GM21528 (cell line): ENCODE results near the gene ATXN1L.
"Not testable (repeated sequence)": the region's sequence is repeated elsewhere in the genome, so short reads cannot be mapped to it uniquely, and the experiment has no call there.

Experiments
- ATAC-seq: cut with Tn5 transposase; IDR thresholded peaks from one replicate; pipeline ENCODE4 v1.9.1; 2021; ENCODE audit warnings: mild to moderate bottlenecking, moderate library complexity; ENCODE audit not compliant: unreplicated experiment, low FRiP score

ATXN1L gene, protein sequence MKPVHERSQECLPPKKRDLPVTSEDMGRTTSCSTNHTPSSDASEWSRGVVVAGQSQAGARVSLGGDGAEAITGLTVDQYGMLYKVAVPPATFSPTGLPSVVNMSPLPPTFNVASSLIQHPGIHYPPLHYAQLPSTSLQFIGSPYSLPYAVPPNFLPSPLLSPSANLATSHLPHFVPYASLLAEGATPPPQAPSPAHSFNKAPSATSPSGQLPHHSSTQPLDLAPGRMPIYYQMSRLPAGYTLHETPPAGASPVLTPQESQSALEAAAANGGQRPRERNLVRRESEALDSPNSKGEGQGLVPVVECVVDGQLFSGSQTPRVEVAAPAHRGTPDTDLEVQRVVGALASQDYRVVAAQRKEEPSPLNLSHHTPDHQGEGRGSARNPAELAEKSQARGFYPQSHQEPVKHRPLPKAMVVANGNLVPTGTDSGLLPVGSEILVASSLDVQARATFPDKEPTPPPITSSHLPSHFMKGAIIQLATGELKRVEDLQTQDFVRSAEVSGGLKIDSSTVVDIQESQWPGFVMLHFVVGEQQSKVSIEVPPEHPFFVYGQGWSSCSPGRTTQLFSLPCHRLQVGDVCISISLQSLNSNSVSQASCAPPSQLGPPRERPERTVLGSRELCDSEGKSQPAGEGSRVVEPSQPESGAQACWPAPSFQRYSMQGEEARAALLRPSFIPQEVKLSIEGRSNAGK

DNA sequence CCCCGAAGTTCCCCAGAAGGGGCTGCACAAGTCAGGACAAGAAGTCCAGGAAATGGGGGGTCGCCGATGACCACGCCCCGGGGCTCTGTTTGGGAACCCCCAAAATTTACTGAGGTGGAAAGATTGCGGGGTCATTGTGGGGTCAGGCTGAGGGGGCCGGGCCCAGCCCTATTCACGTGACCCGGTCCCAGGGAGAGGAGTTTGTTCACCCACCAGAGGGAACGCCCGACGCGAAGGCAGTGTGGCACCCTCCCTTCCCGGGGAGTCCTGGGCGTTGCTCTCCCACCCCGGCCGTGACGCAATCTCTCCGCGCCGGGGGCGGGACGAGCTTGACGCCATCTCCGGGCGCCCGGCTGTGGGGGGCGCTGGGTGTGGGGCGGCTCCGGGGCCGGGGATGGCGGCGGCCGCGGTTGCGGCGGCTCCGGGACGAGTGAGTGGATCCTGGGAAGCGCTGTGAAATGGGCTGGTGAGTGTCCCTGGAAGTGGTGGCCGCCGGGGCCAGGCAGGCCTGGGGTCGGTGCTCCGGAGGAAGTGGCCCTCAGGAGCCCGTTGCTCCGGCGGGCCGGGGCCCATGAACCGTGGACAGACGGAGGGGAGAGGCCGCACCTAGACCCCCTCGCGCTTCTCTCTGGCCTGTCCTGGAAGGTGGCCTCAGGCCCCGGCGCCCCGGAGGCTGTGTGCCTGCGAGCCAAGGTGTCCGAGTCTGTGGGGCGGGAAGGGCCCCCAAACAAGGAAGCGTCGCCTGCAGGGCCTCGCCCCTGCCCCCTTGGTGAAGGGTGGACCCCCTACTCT is at the start of gene ATXN1L:
TSS of gene ATXN1L (plus strand) at position 338 of the 792 bp plus-strand sequence. CDS start 3,765 bp downstream, outside the sequence.
- ATAC-seq: peak; percentile 71

DNA sequence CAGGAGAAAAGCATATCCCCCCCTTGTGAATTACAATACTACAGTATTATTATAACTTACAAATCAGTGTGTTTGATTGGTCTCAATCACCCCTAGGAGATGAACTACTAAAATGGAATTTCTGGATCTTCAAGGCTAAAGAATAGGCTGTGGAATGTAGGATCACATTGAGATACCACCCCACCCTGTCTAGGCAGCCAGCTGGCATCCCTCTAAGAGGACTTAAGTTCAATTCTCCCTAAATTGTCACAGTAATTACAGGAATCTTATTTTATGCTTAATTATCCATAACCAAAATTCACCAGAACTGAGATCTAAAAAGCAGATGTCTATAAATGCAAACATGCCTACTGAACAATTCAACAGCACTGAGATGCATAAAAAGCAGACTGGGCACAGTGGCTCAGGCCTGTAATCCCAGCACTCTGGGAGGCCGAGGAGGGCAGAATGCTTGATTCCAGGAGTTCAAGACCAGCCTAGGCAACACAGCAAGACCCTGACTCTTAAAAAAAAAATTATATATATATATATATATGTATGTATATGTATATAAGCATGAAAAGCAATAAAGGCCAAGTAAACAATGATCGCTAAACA is 49.2 kb upstream of the ATXN1L start:
- no peak for ATAC-seq

DNA sequence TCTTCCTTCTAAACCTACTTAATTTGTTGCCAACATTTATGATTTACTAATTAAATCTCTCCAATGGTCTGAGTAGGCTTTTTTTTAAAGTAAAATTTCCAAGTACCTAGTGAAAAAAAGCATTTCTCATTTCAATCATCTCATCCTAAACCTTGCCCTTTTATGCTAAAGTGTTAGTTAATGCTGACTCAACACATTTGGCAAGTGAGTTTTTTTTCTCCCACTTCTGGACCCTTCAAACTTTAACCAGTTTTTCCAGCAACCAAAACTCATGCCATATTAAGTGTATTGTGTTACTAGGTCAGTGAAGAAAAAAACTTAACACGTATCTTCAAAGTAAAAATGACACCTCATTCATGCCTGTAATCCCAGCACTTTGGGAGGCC is 42.5 kb upstream of the ATXN1L start:
- no peak for ATAC-seq

DNA sequence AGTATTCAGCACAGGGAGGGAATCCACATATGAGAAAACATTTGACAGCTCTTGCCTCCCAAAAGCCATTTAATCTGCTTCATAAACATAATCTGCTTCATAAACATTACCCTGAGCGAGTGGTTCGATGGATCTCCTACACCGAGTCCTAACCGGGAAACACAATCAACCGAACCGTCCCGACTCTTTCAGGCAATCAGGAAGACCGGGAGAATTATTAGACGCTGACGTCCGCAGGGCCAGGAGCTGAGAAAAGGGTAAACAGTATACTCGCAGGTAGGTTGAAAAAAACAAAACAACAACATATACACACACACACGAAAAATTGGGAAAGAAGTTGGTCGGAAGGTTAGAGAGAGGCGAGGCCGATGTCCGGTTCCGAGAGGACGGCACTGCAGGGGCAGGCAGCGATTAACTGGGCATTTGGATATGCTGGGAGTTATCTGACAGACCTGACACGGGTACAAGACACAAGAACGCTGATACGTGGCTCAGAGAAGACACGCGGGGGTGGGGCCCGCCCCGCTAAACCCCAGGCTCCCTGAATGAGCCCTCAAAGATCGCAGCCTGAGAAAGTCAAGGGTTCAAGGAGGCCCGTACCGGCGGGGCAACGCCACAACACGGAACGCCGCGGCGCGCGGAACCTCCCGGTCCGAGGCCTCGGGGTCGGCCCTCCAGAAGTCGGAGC is 37.7 kb upstream of the ATXN1L start:
- ATAC-seq: peak; percentile 39

DNA sequence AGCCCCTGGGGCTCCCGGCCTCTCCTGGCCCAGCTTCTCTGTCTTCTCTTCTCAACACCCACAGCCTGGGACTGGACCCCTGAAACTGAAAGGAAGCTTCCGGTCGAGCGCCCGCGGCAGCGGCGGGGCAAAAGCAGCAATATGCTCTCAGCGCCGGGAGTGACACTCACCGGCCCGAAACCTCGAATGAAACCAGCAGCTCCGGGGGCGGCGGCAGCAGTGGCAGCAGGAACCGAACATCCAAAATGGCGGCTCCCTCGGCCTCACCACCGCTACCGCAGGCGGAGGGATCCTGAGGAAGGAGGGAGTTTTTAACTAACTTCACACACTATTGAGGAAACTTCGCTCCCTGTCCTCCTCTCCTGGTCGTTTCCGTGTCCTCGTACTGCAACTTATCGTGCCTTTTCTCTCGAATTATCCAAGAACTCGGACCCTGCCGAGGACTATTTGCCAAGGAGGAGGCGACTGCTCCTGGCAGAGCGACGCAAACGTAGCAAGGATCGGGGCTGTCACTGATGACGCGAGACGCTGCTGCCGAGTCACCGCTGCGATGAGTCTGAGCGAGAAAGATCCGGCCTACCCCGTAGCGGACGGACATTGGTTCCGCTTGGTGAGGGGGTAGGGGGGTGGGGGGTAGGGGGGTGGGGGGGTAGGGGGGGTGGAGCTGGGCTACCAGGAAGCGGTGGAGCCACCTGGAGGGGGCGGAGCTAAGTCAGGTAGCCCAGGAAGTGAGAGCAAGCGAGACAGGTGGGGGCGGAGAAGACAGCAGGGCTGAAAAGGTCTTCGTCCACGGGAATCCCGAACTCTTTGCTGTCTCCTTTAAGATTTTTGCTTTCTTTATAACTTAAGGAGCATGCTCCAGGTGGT is 37.0 kb upstream of the ATXN1L start, which contains the start of gene AP1G1:
TSS of gene AP1G1 (minus strand) at position 242 of the 867 bp plus-strand sequence. CDS start 19,355 bp downstream, outside the sequence.
- ATAC-seq: peak; percentile 77

DNA sequence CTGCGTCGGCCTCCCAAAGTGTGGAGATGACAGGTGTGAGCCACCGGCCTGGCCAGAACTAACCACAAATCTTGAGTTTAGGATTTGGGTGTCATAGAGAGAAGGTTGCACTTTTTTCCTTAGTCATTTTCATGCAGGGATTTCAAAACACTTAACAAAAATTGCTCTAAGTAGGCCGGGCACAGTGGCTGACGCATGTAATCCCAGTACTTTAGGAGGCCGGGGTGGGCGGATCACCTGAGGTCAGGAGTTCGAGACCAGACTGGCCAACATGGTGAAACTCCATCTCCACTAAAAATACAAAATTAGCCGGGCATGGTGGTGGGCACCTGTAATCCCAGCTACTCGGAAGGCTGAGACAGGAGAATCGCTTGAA is 35.6 kb upstream of the ATXN1L start:
- not testable (repeated sequence) for ATAC-seq

DNA sequence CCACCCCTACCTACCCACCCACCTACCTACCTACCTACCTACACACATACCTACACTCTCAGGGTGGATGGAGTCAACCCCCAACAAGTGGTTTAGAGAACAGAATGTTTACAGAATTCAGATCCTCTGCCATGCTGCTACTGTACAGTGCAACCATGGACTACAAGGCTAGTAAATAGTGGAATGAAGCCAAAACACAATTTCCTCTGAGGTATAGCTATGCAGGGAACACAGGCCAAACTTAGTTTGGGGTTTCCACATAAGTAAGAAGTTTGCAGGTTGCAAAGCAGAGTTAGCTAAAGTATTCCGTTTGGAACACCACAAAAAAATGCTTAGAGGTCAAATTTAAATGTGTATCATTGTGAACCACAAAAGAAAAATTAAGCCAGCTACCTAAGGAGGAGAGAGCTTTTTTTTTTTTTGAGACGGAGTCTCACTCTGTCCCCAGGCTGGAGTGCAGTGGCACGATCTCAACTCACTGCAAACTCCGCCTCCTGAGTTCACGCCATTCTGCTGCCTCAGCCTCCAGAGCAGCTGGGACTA is 34.4 kb upstream of the ATXN1L start:
- no peak for ATAC-seq

DNA sequence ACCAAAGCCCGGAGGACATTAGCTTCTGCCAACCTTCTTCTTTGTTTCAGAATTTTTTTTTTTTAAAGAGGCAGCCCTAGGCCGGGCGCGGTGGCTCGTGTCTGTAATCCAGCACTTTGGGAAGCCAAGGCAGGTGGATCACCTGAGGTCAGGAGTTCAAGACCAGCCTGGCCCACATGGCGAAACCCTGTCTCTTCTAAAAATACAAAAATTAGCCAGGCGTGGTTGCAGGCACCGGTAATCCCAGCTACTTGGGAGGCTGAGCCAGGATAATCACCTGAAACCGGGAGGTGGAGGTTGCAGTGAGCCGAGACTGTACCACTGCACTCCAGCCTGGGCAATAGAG is 28.6 kb upstream of the ATXN1L start:
- peak; percentile 12 for ATAC-seq

DNA sequence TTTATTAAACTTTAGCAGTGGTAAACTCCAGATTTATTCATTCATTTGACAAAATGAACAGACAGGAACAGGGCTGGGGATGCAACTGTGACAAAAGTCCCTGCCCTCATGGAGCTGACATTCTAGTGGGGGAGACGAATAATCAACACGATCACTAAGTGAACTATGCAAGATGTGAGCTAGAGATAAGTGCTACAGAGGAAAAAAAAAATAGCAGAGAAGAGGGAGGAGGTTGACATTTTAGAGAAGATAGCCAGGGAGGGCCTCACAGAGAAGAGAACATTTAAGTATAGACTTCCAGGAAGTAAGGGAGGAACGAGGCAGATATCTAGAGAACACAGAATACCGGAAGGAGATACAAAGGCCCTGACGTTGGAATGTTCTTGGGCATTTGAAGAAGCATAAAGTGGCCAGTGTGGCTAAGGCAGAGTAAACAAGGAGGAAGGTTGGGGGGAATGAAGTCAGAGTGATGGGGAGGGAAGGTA is 19.2 kb upstream of the ATXN1L start:
- ATAC-seq: no peak

DNA sequence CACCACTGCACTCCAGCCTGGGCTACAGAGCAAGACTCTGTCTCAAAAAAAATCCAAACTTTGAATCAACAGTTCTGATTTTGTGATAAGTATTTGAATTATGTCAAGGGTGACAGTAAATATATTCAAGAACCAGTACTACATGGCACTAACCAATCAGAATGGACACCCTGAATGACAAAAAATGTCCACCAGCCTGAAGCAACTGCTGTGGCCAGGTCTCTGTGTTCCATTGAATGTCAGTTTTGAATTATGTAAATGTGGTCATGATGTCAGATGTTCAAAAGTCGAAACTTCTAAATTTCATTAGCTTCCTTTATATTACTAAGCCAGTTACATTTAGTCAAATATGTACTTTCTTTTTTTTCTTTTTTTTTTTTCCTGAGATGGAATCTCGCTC is 15.4 kb upstream of the ATXN1L start:
- no peak for ATAC-seq

DNA sequence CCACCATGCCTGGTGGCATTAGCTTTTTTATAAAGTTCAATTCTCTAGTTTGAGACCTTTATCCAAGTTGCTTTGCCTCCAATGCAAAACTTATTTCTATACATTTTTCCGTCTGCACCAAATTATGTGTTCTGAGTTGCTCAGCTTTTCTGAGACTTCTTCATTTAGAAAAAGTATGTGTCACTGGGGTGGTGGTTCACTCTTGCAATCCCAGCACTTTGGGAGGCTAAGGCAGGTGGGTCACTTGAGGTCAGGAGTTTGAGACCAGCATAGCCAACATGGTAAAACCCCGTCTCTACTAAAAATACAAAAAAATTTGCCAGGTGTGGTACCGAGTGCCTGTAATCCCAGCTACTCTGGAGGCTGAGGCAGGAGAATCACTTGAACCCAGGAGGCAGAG is 14.1 kb upstream of the ATXN1L start:
- not testable (repeated sequence) for ATAC-seq

DNA sequence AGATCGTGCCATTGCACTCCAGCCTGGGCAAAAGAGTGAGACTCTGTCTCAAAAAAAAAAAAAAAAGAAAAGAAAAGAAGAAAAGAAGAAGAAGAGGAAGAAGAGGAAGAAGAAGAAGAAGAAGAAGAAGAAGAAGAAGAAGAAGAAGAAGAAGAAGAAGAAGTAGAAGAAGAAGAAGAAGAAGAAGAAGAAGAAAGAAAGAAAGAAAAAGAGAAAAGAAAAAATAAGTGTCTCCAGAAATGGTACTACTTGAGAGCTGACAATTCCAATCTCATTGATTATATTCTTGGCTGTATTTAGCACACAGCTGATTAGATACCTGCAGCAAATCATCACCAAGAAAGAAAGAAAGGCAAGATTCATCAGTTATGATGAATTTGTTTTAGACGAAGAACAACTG is 13.7 kb upstream of the ATXN1L start:
- ATAC-seq: not testable (repeated sequence)

DNA sequence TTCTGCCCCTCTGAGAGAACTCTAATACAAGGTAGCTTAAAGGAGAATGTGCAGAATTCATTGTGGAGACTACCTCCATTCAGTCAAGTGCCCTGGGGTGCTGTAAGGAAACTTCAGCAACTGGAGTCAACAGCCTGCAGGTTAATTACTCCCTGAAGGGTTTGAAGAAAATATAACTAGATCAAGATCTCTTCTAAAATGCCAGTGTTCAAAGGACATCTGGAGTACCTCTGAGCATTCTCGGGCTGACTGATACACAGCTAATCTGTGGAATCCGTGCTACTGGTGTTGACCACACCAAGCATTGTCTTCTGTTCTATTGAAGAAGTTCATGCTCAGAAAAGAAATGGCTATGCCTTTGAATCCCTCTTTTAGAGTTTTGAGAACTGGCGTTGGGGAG is 11.5 kb upstream of the ATXN1L start:
- no peak for ATAC-seq

DNA sequence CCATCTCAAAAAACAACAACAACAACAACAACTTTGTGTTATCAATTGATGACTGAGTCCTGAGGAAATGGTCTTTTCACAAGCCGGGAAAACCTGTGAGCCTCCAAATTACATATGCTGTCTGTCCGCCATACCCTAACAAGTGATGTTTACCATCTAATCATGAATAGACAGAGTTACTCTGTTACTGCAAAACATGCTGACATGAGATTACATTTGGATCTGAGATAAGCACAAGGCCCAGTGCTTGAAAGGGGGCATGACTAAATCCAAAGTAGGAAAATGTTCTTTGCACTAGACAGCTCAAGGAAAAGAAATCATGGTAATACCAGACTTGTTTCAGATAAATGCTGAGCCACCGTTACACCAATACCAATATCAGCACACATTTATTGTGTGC is 8.6 kb upstream of the ATXN1L start:
- ATAC-seq: no peak

DNA sequence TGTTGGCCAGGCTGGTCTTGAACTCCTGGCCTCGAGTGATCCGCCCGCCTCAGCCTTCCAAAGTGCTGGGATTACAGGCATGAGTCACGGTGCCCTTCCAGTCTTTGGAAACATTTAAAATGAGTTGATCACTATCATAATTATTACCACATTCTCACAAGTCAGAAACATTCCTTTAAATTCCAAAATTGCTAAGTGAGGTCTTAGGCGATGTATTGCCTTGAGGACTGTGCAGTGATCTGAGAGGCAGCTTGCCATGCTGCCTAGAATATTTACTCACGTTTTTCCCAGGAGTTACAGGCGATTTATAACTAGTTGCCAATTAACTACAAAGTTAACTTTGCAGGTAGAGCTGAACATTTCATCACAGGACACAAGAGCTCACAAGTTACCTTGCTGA is 5.7 kb upstream of the ATXN1L start:
- no peak for ATAC-seq

DNA sequence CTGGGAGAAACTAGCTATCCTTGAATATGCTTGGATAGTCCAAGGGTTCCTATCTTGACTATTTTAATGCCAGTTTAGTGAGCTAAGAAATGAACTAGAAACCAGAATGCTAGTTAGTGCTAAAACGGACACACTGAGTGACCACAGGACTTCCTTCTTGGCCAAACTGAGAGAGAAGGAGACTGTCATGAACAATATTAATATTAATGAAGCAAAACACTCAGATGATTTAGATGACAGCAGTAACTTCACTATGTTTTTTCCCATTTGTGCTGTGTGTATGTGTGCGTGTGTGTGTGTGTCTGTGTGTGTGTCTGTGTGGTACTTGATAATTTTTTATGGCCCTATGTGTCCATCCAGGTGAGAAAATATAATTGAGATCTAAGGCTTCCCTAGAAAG is 2.2 kb upstream of the ATXN1L start:
- no peak for ATAC-seq

DNA sequence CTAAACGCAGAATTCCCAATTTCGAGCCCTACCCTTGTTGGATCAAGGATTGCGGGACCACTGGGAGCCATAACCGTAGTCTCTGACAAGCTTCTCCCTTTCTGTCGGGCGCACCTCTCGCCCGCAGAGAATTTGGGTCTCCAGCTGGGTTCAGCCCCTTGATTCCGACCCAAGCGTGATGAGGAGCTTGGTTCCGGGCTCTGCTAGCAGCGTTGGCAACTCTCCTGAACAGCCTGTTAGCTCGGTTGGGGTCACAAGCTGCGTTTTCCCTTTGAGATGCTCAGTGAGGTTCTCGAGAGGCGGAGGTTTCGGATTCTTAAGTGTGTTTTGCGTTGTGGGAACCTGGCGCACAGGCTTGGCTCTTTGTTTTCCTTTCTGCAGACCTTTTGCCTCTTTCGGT is 655 bp downstream of the ATXN1L start:
- ATAC-seq: peak; percentile 12

DNA sequence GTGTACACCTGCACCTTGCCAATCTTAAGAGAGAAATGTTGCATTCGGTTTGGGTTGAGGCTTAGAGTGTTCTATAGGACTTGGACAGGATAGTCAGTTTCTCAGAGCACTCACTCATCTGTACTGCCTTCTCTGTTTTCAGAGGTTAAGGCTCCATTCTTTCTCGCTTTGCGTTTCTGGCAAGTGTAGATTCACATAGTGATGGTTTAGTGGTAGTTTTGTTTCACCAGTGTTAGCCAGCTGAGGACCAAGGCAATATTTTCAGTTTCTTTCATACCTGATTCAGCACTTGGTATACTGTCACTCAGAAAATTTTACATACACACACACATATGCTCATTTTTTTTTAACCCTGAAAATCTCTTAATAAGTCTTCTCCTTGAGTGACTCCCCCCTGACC is 1.3 kb downstream of the ATXN1L start:
- no peak for ATAC-seq

DNA sequence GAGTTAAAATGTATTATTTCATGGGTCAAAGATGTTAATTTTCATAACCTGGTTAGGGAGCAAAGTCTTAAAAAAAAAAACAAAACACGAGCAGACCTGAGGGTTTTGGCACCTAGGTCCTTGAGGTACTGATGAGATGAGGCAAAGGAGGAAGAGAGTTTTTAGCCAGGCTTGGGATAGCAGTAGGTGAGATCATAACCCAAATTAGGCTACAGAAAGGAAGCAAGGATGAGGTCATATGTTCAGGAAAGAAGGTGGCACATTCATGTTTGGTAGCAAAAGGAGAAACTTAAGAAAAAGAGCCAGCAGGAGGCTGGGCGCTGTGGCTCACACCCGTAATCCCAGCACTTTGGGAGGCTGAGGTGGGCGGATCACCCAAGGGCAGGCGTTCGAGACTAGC is 2.8 kb downstream of the ATXN1L start:
- no peak for ATAC-seq
